Effector CD8-positive, alpha-beta T cell (primary cell): ENCODE measurements around the gene KCP.
"Not testable (repeated sequence)": the region's sequence is repeated elsewhere in the genome, so short reads cannot be mapped to it uniquely, and the experiment has no call there.

Experiments used
- DNase-seq: peaks from one replicate; lab custom pipeline; 2025; lab: John Stamatoyannopoulos, UW

The KCP gene

GRCh38 chr7:128921866-128922440 lies 11.4 kb upstream of the KCP start:
- no peak for DNase-seq

GRCh38 chr7:128920913-128921582 lies 10.5 kb upstream of the KCP start:
- no peak for DNase-seq

- DNase-seq = no peak
Measured at GRCh38 chr7:128919881-128920799, 9.6 kb upstream of the KCP start.

GRCh38 chr7:128919241-128919640 lies 8.7 kb upstream of the KCP start:
- no peak for DNase-seq

GRCh38 chr7:128918016-128918665 lies 7.6 kb upstream of the KCP start:
- no peak for DNase-seq

- DNase-seq = no peak
Measured at GRCh38 chr7:128917122-128917521, 6.6 kb upstream of the KCP start.

GRCh38 chr7:128916643-128916915 lies 6.1 kb upstream of the KCP start:
- DNase-seq = no peak

GRCh38 chr7:128915841-128916642 lies 5.5 kb upstream of the KCP start:
- no peak for DNase-seq

- no peak for DNase-seq
Measured at GRCh38 chr7:128915271-128915819, 4.8 kb upstream of the KCP start.

GRCh38 chr7:128914566-128915151 lies 4.2 kb upstream of the KCP start:
- no peak for DNase-seq

GRCh38 chr7:128913870-128914565 lies 3.5 kb upstream of the KCP start:
- DNase-seq = no peak

GRCh38 chr7:128912709-128913495 lies 2.4 kb upstream of the KCP start:
- DNase-seq = not testable (repeated sequence)

- no peak for DNase-seq
Measured at GRCh38 chr7:128912281-128912680, 1.8 kb upstream of the KCP start.

- no peak for DNase-seq
Measured at GRCh38 chr7:128911423-128912031, 1.0 kb upstream of the KCP start.

- DNase-seq = no peak
Measured at GRCh38 chr7:128909625-128910568, 612 bp downstream of the KCP start.

GRCh38 chr7:128908750-128909624 lies 1.5 kb downstream of the KCP start:
- DNase-seq = no peak
